Transverse colon (tissue), 3 donors: Measurements from ENCODE around the gene OXCT2.

Experiments used
- CTCF ChIP-seq, 5 experiments: fragments of 200-600 bp in 3 of 5; fragments of 450-650 bp in 2 of 5; sonication (generic) in 3 of 5; IDR thresholded peaks; 1 replicate in 2 of 5; 2 replicates in 3 of 5; pipeline ENCODE4 v1.5.1; 2016 to 2017; ENCODE audit warnings: antibody characterized with exemption in 5 of 5, inconsistent platforms in 3 of 5, mild to moderate bottlenecking in 2 of 5, moderate library complexity in 1 of 5
- POLR2A ChIP-seq: fragments of 450-650 bp; IDR thresholded peaks from one replicate; pipeline ENCODE4 v1.6.1; 2016; ENCODE audit warnings: antibody characterized with exemption, mild to moderate bottlenecking, moderate library complexity

GRCh38 chr1:39812913-39813312 lies 41.8 kb upstream of the OXCT2 start:
- no peak for TF ChIP-seq CTCF (IDR thresholded peaks at IDR 0.05)
- no peak for TF ChIP-seq POLR2A
